SK-N-SH (cell line): ENCODE results near the gene IST1. TPM values are rescaled to one million over a fixed set of nuclear protein-coding genes. Genes with fewer than 3 reads are reported as not detected.

Source experiments
- CTCF ChIA-PET: fragments of 300-600, 350-600 bp; formaldehyde crosslinking; extraction: SDS; loops from one replicate; lab custom pipeline; 2021; lab: Yijun Ruan, JAX
- POLR2A ChIA-PET: fragments of 350-600 bp; sonication (Branson Sonifier 250); formaldehyde crosslinking; extraction: SDS; loops from one replicate; lab custom pipeline; 2020; ENCODE audit warnings: antibody characterized with exemption, inconsistent platforms; lab: Yijun Ruan, JAX
- DNase-seq: peaks from one replicate; pipeline ENCODE4 v3.0.0; 2012
- H2AFZ ChIP-seq: fragments of 200-600 bp; sonication (generic); 2 replicates; pipeline ENCODE4 v1.8.1; 2016; ENCODE audit warnings: antibody characterized with exemption, mild to moderate bottlenecking, low read depth
- H3F3A ChIP-seq: fragments of 200-600 bp; sonication (generic); replicated peaks from 2 replicates; pipeline ENCODE3; 2016; ENCODE audit warnings: antibody characterized with exemption, mild to moderate bottlenecking; ENCODE audit not compliant: insufficient read depth
- H3K27ac ChIP-seq, 2 experiments: fragments of 200-500 bp in 1 of 2; fragments of 200-600 bp in 1 of 2; sonication (Bioruptor generic) in 1 of 2; sonication (generic), shearing (Covaris generic) in 1 of 2; 2 replicates each; pipeline versions ENCODE4 v1.5.1 to v1.6.1; 2014 to 2016; ENCODE audit warnings: low read depth in 2 of 2, inconsistent platforms in 1 of 2, low read length in 1 of 2, mild to moderate bottlenecking in 1 of 2, mixed read lengths in 1 of 2
- H3K27me3 ChIP-seq: fragments of 200-600 bp; sonication (generic), shearing (Covaris generic); 2 replicates; pipeline ENCODE4 v1.6.1; 2016; ENCODE audit warnings: mixed run types; ENCODE audit not compliant: insufficient read depth
- H3K36me3 ChIP-seq, 2 experiments: fragments of 200-500 bp in 1 of 2; fragments of 200-600 bp in 1 of 2; sonication (Bioruptor generic) in 1 of 2; sonication (generic) in 1 of 2; replicated peaks in 1 of 2; 2 replicates each; pipeline versions ENCODE3 to v1.5.1; 2014 to 2016; ENCODE audit warnings: low read length in 1 of 2, mild to moderate bottlenecking in 1 of 2; ENCODE audit not compliant: insufficient read depth in 2 of 2, control insufficient read depth in 1 of 2
- H3K4me1 ChIP-seq, 2 experiments: fragments of 200-500 bp in 1 of 2; fragments of 200-600 bp in 1 of 2; sonication (Bioruptor generic) in 1 of 2; sonication (generic), shearing (Covaris generic) in 1 of 2; 2 replicates each; pipeline versions ENCODE4 v1.5.1 to v1.6.1; 2014 to 2016; ENCODE audit warnings: low read depth in 1 of 2, low read length in 1 of 2, mixed run types in 1 of 2; ENCODE audit not compliant: insufficient read depth in 2 of 2, control insufficient read depth in 1 of 2
- H3K4me2 ChIP-seq: fragments of 200-600 bp; sonication (generic), shearing (Covaris generic); 2 replicates; pipeline ENCODE4 v1.6.1; 2017; ENCODE audit warnings: mixed run types
- H3K4me3 ChIP-seq, 2 experiments: fragments of 200-500 bp in 1 of 2; fragments of 200-600 bp in 1 of 2; sonication (Bioruptor generic) in 1 of 2; sonication (generic), shearing (Covaris generic) in 1 of 2; 2 replicates each; pipeline versions ENCODE4 v1.5.1 to v1.8.1; 2014 to 2016; ENCODE audit warnings: low read depth in 2 of 2, inconsistent platforms in 1 of 2, low read length in 1 of 2, mild to moderate bottlenecking in 1 of 2, mixed read lengths in 1 of 2, moderate library complexity in 1 of 2
- H3K79me2 ChIP-seq: fragments of 200-600 bp; sonication (generic); 2 replicates; pipeline ENCODE4 v1.8.1; 2017; ENCODE audit warnings: mild to moderate bottlenecking; ENCODE audit not compliant: insufficient read depth
- H3K9ac ChIP-seq: fragments of 200-600 bp; sonication (generic); 2 replicates; pipeline ENCODE4 v1.6.1; 2017; ENCODE audit warnings: mixed run types
- H3K9me2 ChIP-seq: fragments of 200-600 bp; sonication (generic); 2 replicates; pipeline ENCODE4 v1.6.1; 2017; ENCODE audit warnings: mixed run types
- H3K9me3 ChIP-seq: fragments of 200-600 bp; sonication (generic); 2 replicates; pipeline ENCODE4 v1.6.1; 2017; ENCODE audit warnings: mixed run types, mild to moderate bottlenecking, moderate library complexity
- H4K20me1 ChIP-seq: fragments of 200-600 bp; sonication (generic); 2 replicates; pipeline ENCODE4 v1.6.1; 2017; ENCODE audit warnings: mild to moderate bottlenecking, mixed run types; ENCODE audit not compliant: insufficient read depth
- CHD2 ChIP-seq: fragments of 150-350 bp; IDR thresholded peaks from 2 replicates; pipeline ENCODE4 v1.6.1; 2018; ENCODE audit warnings: low read length; ENCODE audit not compliant: partially characterized antibody
- ELF1 ChIP-seq: IDR thresholded peaks from 2 replicates; pipeline ENCODE4 v1.4.0; 2012
- EP300 ChIP-seq, 2 experiments: IDR thresholded peaks; 2 replicates each; pipeline versions ENCODE4 v1.4.0 to v1.6.1; 2012; ENCODE audit warnings: borderline replicate concordance in 1 of 2, low read depth in 1 of 2, low read length in 1 of 2
- EZH2phosphoT487 ChIP-seq: fragments of 200-600 bp; sonication (generic); IDR thresholded peaks from 2 replicates; pipeline ENCODE4 v1.6.1; 2017; ENCODE audit warnings: low read depth, mixed run types, mild to moderate bottlenecking, antibody characterized with exemption, moderate library complexity, borderline replicate concordance
- FOSL2 ChIP-seq: IDR thresholded peaks from 2 replicates; pipeline ENCODE4 v1.4.0; 2012; ENCODE audit warnings: low read depth, mild to moderate bottlenecking, moderate library complexity, borderline replicate concordance
- FOXJ3 ChIP-seq: sonication (generic); formaldehyde crosslinking; IDR thresholded peaks from 2 replicates; pipeline ENCODE4 v1.5.1; 2020; ENCODE audit warnings: mild to moderate bottlenecking, missing genetic modification reagents
- JUND ChIP-seq: IDR thresholded peaks from 2 replicates; pipeline ENCODE4 v1.4.0; 2012
- MEF2A ChIP-seq: IDR thresholded peaks from 2 replicates; pipeline ENCODE4 v1.4.0; 2012; ENCODE audit warnings: low read depth, borderline replicate concordance
- NFIC ChIP-seq: IDR thresholded peaks from 2 replicates; pipeline ENCODE4 v1.4.0; 2012; ENCODE audit warnings: borderline replicate concordance
- NRF1 ChIP-seq: IDR thresholded peaks from 2 replicates; pipeline ENCODE4 v1.6.1; 2012; ENCODE audit warnings: low read depth, mild to moderate bottlenecking, low read length
- POLR2AphosphoS5 ChIP-seq: IDR thresholded peaks from 2 replicates; pipeline ENCODE4 v1.6.1; 2012; ENCODE audit warnings: low read depth, low read length
- RAD21 ChIP-seq: IDR thresholded peaks from 2 replicates; pipeline ENCODE4 v1.6.1; 2012; ENCODE audit warnings: mild to moderate bottlenecking, low read length
- RFX5 ChIP-seq: IDR thresholded peaks from 2 replicates; pipeline ENCODE4 v1.6.1; 2012; ENCODE audit warnings: mild to moderate bottlenecking, improper control_type of control experiment, low read length
- RXRA ChIP-seq: IDR thresholded peaks from 2 replicates; pipeline ENCODE4 v1.4.0; 2012; ENCODE audit warnings: low read depth, mild to moderate bottlenecking, borderline replicate concordance
- TAF1 ChIP-seq: IDR thresholded peaks from 2 replicates; pipeline ENCODE4 v1.6.1; 2012; ENCODE audit warnings: low read depth, mild to moderate bottlenecking, low read length, moderate library complexity, borderline replicate concordance
- YY1 ChIP-seq: IDR thresholded peaks from 2 replicates; pipeline ENCODE4 v1.4.0; 2012; ENCODE audit warnings: low read depth, mild to moderate bottlenecking
- WGBS: methylation state at CpG from one replicate; pipeline ENCODE4 v1.1.6; 2017; ENCODE audit warnings: low lambda C conversion rate; 5-methylcytosine and 5-hydroxymethylcytosine counted together
- polyA plus RNA-seq, 3 experiments: library from polyadenylated mRNA; depleted of rRNA; stranded (reverse); fragments of >200 nt; gene quantifications; 2 replicates each; pipeline ENCODE4 v1.2.3, GENCODE V29; 2012
- TF ChIP-seq, protein P1 (sequence below): IDR thresholded peaks from 2 replicates; pipeline ENCODE4 v1.6.1; 2012; ENCODE audit warnings: mild to moderate bottlenecking, low read depth, low read length, moderate library complexity
- TF ChIP-seq, protein P2 (sequence below): fragments of 200-600 bp; sonication (generic); IDR thresholded peaks from 2 replicates; pipeline ENCODE4 v1.6.1; 2017; ENCODE audit warnings: antibody characterized with exemption, mild to moderate bottlenecking, moderate library complexity
- TF ChIP-seq, protein P3 (sequence below): IDR thresholded peaks from 2 replicates; pipeline ENCODE4 v1.4.0; 2012; ENCODE audit warnings: low read depth
- TF ChIP-seq, protein P4 (sequence below): fragments of 150-350 bp; IDR thresholded peaks from 2 replicates; pipeline ENCODE4 v1.6.1; 2016; ENCODE audit warnings: mild to moderate bottlenecking, low read depth, low read length

IST1 gene
- polyA plus RNA-seq, 1 of the 3 experiments (the other 2 are of a cell fraction): 133 TPM

DNA sequence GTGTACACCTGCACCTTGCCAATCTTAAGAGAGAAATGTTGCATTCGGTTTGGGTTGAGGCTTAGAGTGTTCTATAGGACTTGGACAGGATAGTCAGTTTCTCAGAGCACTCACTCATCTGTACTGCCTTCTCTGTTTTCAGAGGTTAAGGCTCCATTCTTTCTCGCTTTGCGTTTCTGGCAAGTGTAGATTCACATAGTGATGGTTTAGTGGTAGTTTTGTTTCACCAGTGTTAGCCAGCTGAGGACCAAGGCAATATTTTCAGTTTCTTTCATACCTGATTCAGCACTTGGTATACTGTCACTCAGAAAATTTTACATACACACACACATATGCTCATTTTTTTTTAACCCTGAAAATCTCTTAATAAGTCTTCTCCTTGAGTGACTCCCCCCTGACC, 48.2 kb upstream of the IST1 start (continued):
- TF ChIP-seq POLR2AphosphoS5 (no peak), YY1 (no peak), CHD2 (no peak), JUND (no peak), NFIC (no peak), RXRA (no peak), FOSL2 (no peak), ELF1 (no peak), MEF2A (no peak), EP300 (IDR thresholded peaks at IDR 0.05; ENCODE audit: borderline replicate concordance in 1 of 2, low read depth in 1 of 2, low read length in 1 of 2) (no peak)
- TF ChIP-seq, protein P1, sequence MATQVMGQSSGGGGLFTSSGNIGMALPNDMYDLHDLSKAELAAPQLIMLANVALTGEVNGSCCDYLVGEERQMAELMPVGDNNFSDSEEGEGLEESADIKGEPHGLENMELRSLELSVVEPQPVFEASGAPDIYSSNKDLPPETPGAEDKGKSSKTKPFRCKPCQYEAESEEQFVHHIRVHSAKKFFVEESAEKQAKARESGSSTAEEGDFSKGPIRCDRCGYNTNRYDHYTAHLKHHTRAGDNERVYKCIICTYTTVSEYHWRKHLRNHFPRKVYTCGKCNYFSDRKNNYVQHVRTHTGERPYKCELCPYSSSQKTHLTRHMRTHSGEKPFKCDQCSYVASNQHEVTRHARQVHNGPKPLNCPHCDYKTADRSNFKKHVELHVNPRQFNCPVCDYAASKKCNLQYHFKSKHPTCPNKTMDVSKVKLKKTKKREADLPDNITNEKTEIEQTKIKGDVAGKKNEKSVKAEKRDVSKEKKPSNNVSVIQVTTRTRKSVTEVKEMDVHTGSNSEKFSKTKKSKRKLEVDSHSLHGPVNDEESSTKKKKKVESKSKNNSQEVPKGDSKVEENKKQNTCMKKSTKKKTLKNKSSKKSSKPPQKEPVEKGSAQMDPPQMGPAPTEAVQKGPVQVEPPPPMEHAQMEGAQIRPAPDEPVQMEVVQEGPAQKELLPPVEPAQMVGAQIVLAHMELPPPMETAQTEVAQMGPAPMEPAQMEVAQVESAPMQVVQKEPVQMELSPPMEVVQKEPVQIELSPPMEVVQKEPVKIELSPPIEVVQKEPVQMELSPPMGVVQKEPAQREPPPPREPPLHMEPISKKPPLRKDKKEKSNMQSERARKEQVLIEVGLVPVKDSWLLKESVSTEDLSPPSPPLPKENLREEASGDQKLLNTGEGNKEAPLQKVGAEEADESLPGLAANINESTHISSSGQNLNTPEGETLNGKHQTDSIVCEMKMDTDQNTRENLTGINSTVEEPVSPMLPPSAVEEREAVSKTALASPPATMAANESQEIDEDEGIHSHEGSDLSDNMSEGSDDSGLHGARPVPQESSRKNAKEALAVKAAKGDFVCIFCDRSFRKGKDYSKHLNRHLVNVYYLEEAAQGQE: no peak

DNA sequence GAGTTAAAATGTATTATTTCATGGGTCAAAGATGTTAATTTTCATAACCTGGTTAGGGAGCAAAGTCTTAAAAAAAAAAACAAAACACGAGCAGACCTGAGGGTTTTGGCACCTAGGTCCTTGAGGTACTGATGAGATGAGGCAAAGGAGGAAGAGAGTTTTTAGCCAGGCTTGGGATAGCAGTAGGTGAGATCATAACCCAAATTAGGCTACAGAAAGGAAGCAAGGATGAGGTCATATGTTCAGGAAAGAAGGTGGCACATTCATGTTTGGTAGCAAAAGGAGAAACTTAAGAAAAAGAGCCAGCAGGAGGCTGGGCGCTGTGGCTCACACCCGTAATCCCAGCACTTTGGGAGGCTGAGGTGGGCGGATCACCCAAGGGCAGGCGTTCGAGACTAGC, 46.7 kb upstream of the IST1 start:
- Histone ChIP-seq H3K36me3 (peaks cover 21 to 54% of the 10 kb centered on the region in 2 experiments), H3K27ac (no peak overlapping the region), H2AFZ (no peak overlapping the region), H3K9me2 (no peaks in the 10 kb centered on the region), H3K4me1 (peaks cover 0 to 7% of the 10 kb centered on the region in 2 experiments; a peak in 2 of 4 replicates), H3K27me3 (no peaks in the 10 kb centered on the region), H3K4me2 (no peak overlapping the region), H4K20me1 (peaks cover 22% of the 10 kb centered on the region; the same call in 1 of the 2 replicates), H3F3A (peaks cover 7% of the 10 kb centered on the region), H3K79me2 (peaks cover 57% of the 10 kb centered on the region), H3K9me3 (no peaks in the 10 kb centered on the region), H3K9ac (no peak overlapping the region), H3K4me3 (no peak overlapping the region)
- ChIA-PET POLR2A (no interaction called here), CTCF (interaction anchor here (4.0 to 6.3 kb wide), 2 partner anchors 34 kb away, joined by 17 to 33 read pairs; partner anchors contain the start of gene ZNF821)
- 95% methylated on average over 6 of the region's 6 CpGs for WGBS
- no peak for DNase-seq
- TF ChIP-seq, protein P2, sequence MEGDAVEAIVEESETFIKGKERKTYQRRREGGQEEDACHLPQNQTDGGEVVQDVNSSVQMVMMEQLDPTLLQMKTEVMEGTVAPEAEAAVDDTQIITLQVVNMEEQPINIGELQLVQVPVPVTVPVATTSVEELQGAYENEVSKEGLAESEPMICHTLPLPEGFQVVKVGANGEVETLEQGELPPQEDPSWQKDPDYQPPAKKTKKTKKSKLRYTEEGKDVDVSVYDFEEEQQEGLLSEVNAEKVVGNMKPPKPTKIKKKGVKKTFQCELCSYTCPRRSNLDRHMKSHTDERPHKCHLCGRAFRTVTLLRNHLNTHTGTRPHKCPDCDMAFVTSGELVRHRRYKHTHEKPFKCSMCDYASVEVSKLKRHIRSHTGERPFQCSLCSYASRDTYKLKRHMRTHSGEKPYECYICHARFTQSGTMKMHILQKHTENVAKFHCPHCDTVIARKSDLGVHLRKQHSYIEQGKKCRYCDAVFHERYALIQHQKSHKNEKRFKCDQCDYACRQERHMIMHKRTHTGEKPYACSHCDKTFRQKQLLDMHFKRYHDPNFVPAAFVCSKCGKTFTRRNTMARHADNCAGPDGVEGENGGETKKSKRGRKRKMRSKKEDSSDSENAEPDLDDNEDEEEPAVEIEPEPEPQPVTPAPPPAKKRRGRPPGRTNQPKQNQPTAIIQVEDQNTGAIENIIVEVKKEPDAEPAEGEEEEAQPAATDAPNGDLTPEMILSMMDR: no peak
- TF ChIP-seq, protein P3, sequence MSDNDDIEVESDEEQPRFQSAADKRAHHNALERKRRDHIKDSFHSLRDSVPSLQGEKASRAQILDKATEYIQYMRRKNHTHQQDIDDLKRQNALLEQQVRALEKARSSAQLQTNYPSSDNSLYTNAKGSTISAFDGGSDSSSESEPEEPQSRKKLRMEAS: no peak
- TF ChIP-seq YY1 (no peak), FOXJ3 (CRISPR knock-in tag) (no peak), FOSL2 (no peak), NRF1 (no peak), NFIC (no peak), RFX5 (no peak), CHD2 (no peak), TAF1 (no peak), RAD21 (no peak), EP300 (IDR thresholded peaks at IDR 0.05; ENCODE audit: borderline replicate concordance in 1 of 2, low read depth in 1 of 2, low read length in 1 of 2) (no peak), EZH2phosphoT487 (no peak), MEF2A (no peak)
- TF ChIP-seq, protein P1: no peak
- TF ChIP-seq, protein P4, sequence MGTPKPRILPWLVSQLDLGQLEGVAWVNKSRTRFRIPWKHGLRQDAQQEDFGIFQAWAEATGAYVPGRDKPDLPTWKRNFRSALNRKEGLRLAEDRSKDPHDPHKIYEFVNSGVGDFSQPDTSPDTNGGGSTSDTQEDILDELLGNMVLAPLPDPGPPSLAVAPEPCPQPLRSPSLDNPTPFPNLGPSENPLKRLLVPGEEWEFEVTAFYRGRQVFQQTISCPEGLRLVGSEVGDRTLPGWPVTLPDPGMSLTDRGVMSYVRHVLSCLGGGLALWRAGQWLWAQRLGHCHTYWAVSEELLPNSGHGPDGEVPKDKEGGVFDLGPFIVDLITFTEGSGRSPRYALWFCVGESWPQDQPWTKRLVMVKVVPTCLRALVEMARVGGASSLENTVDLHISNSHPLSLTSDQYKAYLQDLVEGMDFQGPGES: no peak
